HG03469 (cell line): ENCODE data around the gene CENPE.
"Not testable (repeated sequence)": the region's sequence is repeated elsewhere in the genome, so short reads cannot be mapped to it uniquely, and the experiment has no call there.

ENCODE experiments used
- ATAC-seq: cut with Tn5 transposase; IDR thresholded peaks from one replicate; pipeline ENCODE4 v1.9.1; 2021; ENCODE audit warnings: mild to moderate bottlenecking, moderate library complexity, moderate number of reproducible peaks; ENCODE audit not compliant: unreplicated experiment

CENPE gene

DNA sequence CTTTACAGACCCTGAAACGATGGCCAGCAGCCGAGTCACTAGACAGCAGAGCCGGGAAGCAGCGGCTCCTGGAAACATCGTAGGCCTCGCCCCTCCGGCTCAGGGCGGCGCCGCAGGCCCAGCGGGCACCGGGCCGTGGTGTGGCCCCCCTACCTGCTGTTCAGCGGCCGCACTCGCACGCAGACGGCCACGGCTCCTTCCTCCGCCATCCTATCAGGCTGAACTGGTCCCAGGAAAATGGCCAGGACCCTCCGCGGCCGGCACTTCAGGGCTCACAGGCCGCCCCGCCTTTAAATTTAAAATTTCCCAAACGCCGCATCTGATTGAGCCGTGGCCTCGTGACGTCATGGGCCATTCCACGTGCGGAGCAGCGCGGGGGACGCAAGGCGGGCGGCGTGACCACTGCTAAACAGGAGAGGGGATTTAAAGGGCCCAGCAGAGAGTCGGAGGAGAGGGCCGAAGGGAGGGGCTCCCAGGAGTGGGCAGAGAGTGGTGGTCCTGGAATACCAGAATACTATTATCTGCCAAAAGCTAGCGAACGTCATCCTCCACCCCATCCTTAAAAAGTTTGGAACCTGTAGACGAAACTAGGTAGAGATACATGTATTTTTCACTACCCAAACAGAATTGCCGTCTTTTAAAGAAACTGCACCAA is at the start of gene CENPE:
CENPE (minus strand) TSS at position 233 of the 655 bp plus-strand sequence; CDS start at position 209, 24 bp downstream.
- peak; percentile 88 for ATAC-seq

DNA sequence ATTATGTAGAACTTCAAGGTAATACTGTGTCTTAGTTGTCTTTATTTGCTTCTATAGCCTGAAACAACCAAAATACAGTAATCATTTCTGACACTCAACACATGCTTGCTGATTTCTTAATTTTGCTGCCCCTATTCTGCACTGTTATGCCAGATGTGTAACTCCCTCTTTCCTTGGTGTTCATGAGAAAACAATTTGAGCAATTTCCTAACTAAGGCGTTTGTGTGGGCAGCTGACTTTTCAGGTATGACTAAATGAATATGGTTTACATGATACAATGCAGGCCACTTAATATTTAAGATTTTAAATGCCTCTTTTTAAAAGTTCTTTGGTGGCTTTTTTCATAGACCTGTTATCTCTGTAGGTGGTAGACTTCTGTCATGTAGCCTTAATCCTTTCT is 46.1 kb upstream of the CENPE start:
- no peak for ATAC-seq

GRCh38 chr4:103230938-103231337 is 32.8 kb upstream of the CENPE start:
- not testable (repeated sequence) for ATAC-seq

- ATAC-seq, result not testable (repeated sequence)
Observed at GRCh38 chr4:103223556-103223955, 25.4 kb upstream of the CENPE start.

GRCh38 chr4:103207673-103208072 is 9.5 kb upstream of the CENPE start:
- no peak for ATAC-seq

DNA sequence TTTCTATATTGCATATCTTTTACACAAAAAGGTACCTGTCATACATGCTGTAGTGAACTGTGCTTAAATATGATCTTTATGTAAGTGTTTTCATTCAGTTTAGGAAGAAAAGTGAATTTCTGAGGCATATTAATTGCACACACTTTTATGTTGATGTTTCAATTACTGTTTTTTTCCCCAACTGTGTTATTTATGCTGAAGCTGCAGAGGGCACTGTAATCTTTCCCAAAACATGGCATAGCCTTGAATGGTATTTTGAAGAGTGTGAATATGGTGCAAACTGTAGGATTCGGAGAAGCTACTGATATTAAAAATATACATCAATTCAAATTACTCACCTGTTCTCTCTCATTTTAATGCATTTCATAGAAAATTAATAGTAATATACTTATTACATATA is 6.0 kb upstream of the CENPE start:
- no peak for ATAC-seq

- no peak for ATAC-seq
Observed at GRCh38 chr4:103201724-103202123, 3.6 kb upstream of the CENPE start.

- no peak for ATAC-seq
Observed at GRCh38 chr4:103201253-103201652, 3.1 kb upstream of the CENPE start.

- ATAC-seq, result no peak
Observed at GRCh38 chr4:103199009-103199408, 866 bp upstream of the CENPE start.

DNA sequence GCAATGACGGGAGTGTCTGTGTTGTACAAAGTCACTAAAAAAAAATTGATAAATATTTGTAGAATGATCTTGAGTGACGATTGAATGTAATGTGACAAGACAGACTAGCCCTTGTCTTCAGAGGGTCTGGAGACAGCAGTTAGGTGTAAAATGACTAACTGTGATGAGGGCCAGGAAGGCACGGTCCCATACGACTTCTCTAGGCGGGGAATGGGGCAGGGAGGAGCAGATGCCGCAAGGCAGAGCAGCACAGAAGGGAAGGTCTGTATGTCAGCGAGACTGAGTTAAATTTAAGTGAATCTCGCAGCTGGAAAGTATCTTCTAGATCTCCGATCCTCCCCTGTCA is 405 bp downstream of the CENPE start:
- ATAC-seq, result peak; percentile 27

DNA sequence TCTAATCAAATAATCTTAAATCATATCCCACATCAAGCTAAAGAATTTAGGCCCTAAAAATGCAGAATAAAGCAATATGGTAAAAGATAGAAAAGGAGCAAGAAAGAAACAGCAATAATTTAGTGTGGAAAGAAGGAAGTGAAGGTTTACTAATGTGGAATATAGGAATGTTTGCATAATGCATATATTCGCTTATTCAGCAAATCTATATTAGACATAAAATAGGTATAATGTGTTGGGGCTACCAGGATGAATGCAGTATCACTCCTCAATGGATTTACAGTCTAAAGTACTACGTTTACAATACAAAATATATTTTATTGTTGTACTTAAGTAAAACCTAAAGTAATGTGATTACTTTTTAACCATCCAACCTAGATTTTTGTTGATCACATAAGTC is 4.7 kb downstream of the CENPE start:
- ATAC-seq, result no peak

DNA sequence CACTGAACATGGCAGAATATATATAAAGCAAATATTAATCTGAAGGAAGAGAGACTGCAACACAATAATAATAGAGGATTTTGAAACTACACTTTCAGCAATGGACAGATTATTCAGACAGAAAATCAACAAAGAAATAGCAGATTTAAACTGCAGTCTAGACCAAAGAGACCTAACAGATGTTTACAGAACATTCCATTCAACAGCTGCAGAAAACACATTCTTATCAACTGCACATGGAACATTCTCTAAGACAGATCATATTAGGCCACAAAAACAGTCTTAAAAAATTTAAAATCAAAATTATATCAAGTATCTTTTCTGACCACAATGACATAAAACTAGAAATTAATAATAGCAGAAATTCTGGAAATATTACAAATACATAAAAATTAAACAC is 27.1 kb downstream of the CENPE start:
- no peak for ATAC-seq

DNA sequence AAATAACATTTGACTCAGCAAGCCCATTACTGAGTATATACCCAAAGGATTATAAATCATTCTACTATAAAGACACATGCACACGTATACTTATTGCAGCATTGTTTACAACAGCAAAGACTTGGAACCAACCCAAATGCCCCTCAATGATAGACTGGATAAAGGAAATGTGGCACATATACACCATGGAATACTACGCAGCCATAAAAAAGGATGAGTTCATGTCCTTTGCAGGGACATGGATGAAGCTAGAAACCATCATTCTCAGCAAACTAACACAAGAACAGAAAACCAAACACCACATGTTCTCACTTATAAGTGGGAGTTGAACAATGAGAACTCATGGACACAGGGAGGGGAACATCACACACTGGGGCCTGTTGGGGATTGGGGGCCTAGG is 28.4 kb downstream of the CENPE start:
- not testable (repeated sequence) for ATAC-seq

GRCh38 chr4:103168993-103169392 is 29.1 kb downstream of the CENPE start:
- ATAC-seq, result no peak

- ATAC-seq, result no peak
Observed at GRCh38 chr4:103162176-103162575, 36.0 kb downstream of the CENPE start.

DNA sequence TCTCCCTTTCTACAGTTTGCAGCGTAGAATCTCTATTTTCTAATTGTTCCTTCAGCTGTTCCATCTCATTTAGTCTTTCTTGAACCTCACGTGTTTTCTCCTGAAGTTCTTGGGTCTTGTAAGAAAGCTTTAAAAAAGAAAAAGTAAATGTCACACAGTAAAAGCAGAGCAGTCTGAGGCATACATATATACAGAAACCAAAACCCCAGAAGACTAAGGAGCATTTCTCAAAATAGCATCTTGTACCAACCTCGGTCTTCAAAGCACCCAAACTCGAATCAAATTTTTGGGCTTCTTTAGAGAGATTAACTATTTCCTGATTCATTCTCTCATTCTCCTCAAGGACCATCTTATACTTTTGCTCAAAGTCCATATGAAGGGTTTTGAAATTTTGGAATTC is 39.4 kb downstream of the CENPE start:
- ATAC-seq, result no peak

DNA sequence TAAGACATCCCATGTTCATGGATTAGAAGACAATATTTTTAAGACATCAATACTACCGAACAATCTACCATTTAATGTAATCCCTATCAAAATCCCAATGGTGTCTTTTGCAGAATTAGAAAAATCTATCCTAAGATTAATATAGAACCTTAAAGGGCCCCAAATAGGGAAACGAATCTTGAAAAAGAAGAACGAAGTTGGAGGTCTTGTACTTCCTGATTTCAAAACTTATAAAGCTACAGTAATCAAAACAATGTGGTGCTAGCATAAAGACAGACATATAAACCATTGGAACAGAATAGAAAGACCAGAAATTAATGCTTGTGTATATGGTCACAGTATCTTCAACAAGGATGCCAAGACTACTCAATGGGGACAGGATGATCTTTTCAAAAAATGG is 42.0 kb downstream of the CENPE start:
- no peak for ATAC-seq

DNA sequence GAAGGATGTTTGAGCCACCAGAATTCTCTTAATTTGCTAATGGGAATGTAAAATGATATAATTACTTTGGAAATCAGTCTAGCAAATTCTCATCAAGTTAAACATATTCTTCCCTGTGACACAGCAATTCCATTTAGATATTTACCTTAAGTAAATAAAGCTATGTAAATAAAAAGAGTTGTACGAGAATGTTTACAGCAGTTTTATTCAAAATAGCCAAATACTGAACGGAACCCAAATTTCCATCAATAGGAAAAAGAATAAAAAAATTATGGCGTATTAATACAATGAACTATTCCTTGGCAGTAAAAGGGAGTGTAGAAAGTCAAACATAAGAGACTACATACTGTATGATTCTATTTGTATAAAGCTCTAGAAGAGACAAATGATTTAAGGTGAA is 45.8 kb downstream of the CENPE start:
- ATAC-seq, result no peak

GRCh38 chr4:103150677-103151076 is 47.5 kb downstream of the CENPE start:
- no peak for ATAC-seq

DNA sequence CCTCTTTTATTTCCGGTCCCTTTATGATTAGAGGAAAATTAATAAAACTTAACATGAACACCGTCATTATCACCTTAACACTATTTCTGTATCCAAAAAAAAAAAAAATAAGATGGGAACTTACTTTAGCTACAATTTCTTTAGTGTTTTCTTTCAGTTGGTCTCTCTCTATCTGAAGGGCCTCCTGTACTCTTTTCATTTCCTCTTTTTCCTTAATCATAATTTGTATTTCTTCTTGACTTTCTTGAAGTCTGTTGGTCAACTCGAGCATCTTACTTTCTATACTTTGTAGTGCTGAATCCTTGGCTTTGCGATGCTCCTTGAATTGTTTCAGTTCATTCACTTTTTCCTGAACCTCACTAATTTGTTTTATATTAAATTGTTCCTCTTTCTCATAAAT is 53.2 kb downstream of the CENPE start:
- ATAC-seq, result no peak

- no peak for ATAC-seq
Observed at GRCh38 chr4:103137446-103137827, 60.7 kb downstream of the CENPE start.

DNA sequence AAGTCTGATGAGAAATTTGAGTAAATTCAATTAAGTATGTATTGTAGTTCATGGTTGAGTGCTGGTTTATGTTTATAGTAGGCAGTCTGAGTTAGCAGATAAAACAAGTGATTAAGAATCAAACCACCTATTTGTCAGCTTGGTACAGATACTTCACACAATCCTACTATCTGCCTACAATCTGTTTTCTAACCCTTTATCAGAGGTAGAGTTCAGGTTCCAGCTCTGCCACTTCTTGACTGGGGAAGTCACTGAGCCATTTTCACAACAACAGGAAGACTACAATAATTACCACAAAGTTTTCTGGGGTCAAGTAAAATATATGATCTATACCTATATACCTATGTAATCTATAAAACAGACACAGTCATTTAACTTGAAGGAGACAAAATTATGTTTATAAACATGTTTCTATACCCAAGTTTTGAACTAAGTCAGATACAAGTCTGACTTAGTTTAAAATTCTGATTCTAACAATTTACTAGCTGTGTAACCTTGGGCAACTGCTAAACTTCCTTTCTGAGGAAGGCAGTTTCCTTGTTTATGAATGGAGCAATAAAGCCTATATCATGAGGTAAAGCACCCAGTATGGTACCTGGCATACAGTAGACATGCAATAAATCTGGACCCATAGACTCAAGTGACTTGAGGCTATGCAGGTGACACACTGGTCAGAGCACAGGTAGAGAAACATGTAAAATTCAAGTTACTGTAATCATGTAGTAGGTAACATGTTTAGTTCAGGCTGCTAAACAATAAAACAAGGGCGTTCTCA is 61.3 kb downstream of the CENPE start:
- no peak for ATAC-seq

DNA sequence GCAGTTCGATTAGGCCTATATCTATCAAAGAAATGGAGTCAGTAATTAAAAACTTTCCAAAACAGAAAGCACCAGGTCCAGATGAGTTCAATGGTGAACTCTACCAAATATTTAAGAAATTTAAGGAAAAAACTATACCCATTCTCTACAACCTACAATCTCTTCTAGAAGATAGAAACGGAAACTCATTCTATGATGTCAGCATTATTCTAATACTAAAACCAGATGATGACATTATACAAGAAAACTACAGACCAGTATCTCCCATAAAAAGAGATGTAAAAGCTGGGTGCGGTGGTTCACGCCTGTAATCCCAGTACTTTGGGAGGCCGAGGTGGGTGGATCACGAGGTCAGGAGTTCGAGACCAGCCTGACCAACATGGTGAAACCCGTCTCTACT is 69.0 kb downstream of the CENPE start:
- no peak for ATAC-seq
